GM12878 (cell line): Measurements from ENCODE around the gene STX10. TPM values are rescaled to one million over a fixed set of nuclear protein-coding genes. Genes with fewer than 3 reads are reported as not detected.

Source experiments
- ATF3 ChIP-seq: IDR thresholded peaks from 2 replicates; pipeline ENCODE4 v1.6.1; 2011; ENCODE audit warnings: low read depth, mild to moderate bottlenecking, low read length, moderate library complexity, borderline replicate concordance; ENCODE audit errors: extremely low read depth
- ATF7 ChIP-seq: fragments of 450-650 bp; IDR thresholded peaks from 2 replicates; pipeline ENCODE4 v1.6.1; 2016; ENCODE audit warnings: low read depth, mild to moderate bottlenecking
- LARP7 ChIP-seq: fragments of 450-650 bp; IDR thresholded peaks from 2 replicates; pipeline ENCODE4 v1.6.1; 2017; ENCODE audit warnings: mild to moderate bottlenecking
- NFYA ChIP-seq: IDR thresholded peaks from 2 replicates; pipeline ENCODE4 v1.6.1; 2011; ENCODE audit warnings: low read depth, mild to moderate bottlenecking, low read length, improper control_type of control experiment, borderline replicate concordance
- ZBTB40 ChIP-seq: fragments of 450-650 bp; IDR thresholded peaks from 2 replicates; pipeline ENCODE4 v1.6.1; 2016; ENCODE audit warnings: mild to moderate bottlenecking, moderate library complexity, borderline replicate concordance
- polyA plus RNA-seq, 11 experiments: library from polyadenylated mRNA; depleted of rRNA in 4 of 11; unstranded in 6 of 11; stranded (reverse) in 5 of 11; fragments of >200 nt; fragmentation: Nextera tagmentation in 4 of 11; fragmentation: Illumina TruSeq in 1 of 11; extraction: Ambion mirVana in 4 of 11; extraction: Trizol in 1 of 11; gene quantifications; 1 replicate in 1 of 11; 2 replicates in 10 of 11; pipeline versions ENCODE4 v1.2.1 to v1.2.3, GENCODE V29; 2011 to 2016; ENCODE audit warnings: inconsistent platforms in 2 of 11, missing spikeins in 2 of 11, low read depth in 1 of 11
- total RNA-seq, 4 experiments: library from RNA; depleted of rRNA in 3 of 4; stranded (reverse); fragments of >200 nt in 3 of 4; fragmentation: Illumina TruSeq in 1 of 4; extraction: Trizol in 1 of 4; gene quantifications; 2 replicates each; pipeline versions ENCODE4 v1.2.1 to v1.2.3, GENCODE V29; 2013 to 2021
- TF ChIP-seq, protein P1 (sequence below): fragments of 450-650 bp; IDR thresholded peaks from 2 replicates; pipeline ENCODE4 v1.6.1; 2017; ENCODE audit warnings: mild to moderate bottlenecking, low read depth, inconsistent platforms; ENCODE audit not compliant: poor library complexity, severe bottlenecking

Gene STX10
- total and polyA plus RNA-seq, 10 of the 15 experiments (the other 5 are each of a cell fraction or from before 2014, with no cell fraction given), result 0.56 to 76.1 (median 47.6) TPM

- TF ChIP-seq ZBTB40 (no peak), LARP7 (no peak), NFYA (no peak), ATF3 (no peak), ATF7 (no peak)
- TF ChIP-seq, protein P1, sequence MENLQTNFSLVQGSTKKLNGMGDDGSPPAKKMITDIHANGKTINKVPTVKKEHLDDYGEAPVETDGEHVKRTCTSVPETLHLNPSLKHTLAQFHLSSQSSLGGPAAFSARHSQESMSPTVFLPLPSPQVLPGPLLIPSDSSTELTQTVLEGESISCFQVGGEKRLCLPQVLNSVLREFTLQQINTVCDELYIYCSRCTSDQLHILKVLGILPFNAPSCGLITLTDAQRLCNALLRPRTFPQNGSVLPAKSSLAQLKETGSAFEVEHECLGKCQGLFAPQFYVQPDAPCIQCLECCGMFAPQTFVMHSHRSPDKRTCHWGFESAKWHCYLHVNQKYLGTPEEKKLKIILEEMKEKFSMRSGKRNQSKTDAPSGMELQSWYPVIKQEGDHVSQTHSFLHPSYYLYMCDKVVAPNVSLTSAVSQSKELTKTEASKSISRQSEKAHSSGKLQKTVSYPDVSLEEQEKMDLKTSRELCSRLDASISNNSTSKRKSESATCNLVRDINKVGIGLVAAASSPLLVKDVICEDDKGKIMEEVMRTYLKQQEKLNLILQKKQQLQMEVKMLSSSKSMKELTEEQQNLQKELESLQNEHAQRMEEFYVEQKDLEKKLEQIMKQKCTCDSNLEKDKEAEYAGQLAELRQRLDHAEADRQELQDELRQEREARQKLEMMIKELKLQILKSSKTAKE, result no peak
Observed at GRCh38 chr19:13162724-13163608, 12.8 kb upstream of the STX10 start (continued).
